Measurements from ENCODE around the gene MYPOP. TPM values are rescaled to one million over a fixed set of nuclear protein-coding genes. Genes with fewer than 3 reads are reported as not detected.
A peak's percentile ranks its signal among the peaks of the same experiment; 100 is the strongest.

The MYPOP gene
- total and polyA plus RNA-seq, 2 of the 13 experiments (the other 11 are each of a cell fraction or from before 2014, with no cell fraction given) = 2.3 to 2.7 TPM

- TF ChIP-seq HNF4G (IDR thresholded peaks at IDR 0.05; ENCODE audit: borderline replicate concordance, low read depth, low read length) = no peak
- TF ChIP-seq HNF4G (CRISPR knock-in tag; IDR thresholded peaks at IDR 0.05; ENCODE audit: borderline replicate concordance, low read depth) = 0 out of 2 replicates have a peak, but pooled peaks have one; percentile 44
- TF ChIP-seq, protein P1, sequence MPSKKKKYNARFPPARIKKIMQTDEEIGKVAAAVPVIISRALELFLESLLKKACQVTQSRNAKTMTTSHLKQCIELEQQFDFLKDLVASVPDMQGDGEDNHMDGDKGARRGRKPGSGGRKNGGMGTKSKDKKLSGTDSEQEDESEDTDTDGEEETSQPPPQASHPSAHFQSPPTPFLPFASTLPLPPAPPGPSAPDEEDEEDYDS (CRISPR knock-in tag; IDR thresholded peaks at IDR 0.05) = peak; percentile 61; the same call in 1 of the 2 replicates
- TF ChIP-seq ZNF512 (CRISPR knock-in tag; IDR thresholded peaks at IDR 0.05) = no peak
- no peak for TF ChIP-seq CCAR2 (optimal IDR thresholded peaks at IDR 0.05; ENCODE audit: low read depth, low read length)
- peak; percentile 87; the same call in 1 of the 2 replicates for TF ChIP-seq FOXK1 (CRISPR knock-in tag; IDR thresholded peaks at IDR 0.05; ENCODE audit: borderline replicate concordance, low read depth)
- no peak; the same call in 1 of the 2 replicates for TF ChIP-seq SP140L (CRISPR knock-in tag; IDR thresholded peaks at IDR 0.05; ENCODE audit: borderline replicate concordance)
- peak; percentile 100 for TF ChIP-seq ZNF768 (CRISPR knock-in tag; IDR thresholded peaks at IDR 0.05)
- TF ChIP-seq PAX8 (CRISPR knock-in tag; IDR thresholded peaks at IDR 0.05; ENCODE audit: borderline replicate concordance) = no peak
- TF ChIP-seq NFKB2 (CRISPR knock-in tag; IDR thresholded peaks at IDR 0.05; ENCODE audit: borderline replicate concordance) = peak; percentile 39; the same call in 1 of the 2 replicates
- TF ChIP-seq ZNF34 (CRISPR knock-in tag; IDR thresholded peaks at IDR 0.05; ENCODE audit: borderline replicate concordance) = no peak
- TF ChIP-seq ZBTB4 (CRISPR knock-in tag; IDR thresholded peaks at IDR 0.05; ENCODE audit: borderline replicate concordance) = no peak
- TF ChIP-seq ZNF44 (CRISPR knock-in tag; IDR thresholded peaks at IDR 0.05) = no peak
- TF ChIP-seq, protein P2, sequence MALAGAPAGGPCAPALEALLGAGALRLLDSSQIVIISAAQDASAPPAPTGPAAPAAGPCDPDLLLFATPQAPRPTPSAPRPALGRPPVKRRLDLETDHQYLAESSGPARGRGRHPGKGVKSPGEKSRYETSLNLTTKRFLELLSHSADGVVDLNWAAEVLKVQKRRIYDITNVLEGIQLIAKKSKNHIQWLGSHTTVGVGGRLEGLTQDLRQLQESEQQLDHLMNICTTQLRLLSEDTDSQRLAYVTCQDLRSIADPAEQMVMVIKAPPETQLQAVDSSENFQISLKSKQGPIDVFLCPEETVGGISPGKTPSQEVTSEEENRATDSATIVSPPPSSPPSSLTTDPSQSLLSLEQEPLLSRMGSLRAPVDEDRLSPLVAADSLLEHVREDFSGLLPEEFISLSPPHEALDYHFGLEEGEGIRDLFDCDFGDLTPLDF (CRISPR knock-in tag; IDR thresholded peaks at IDR 0.05) = no peak
- no peak for TF ChIP-seq HOMEZ (CRISPR knock-in tag; IDR thresholded peaks at IDR 0.05; ENCODE audit: low read depth)
- TF ChIP-seq ZNF30 (CRISPR knock-in tag; IDR thresholded peaks at IDR 0.05) = no peak
- 0 out of 2 replicates have a peak, but pooled peaks have one; percentile 68 for TF ChIP-seq ZFP37 (CRISPR knock-in tag; IDR thresholded peaks at IDR 0.05; ENCODE audit: borderline replicate concordance)
- no peak for TF ChIP-seq HNRNPUL1 (IDR thresholded peaks at IDR 0.05; ENCODE audit: low read depth, low read length)
- TF ChIP-seq LCORL (IDR thresholded peaks at IDR 0.05) = no peak
- TF ChIP-seq LCORL (CRISPR knock-in tag; IDR thresholded peaks at IDR 0.05) = 0 out of 2 replicates have a peak, but pooled peaks have one; percentile 6
- no peak for TF ChIP-seq SNAPC2 (CRISPR knock-in tag; IDR thresholded peaks at IDR 0.05)
Observed at GRCh38 chr19:45886427-45887199, 15.8 kb downstream of the MYPOP start (continued).
